ENCODE measurements around the gene GET3. TPM values are rescaled to one million over a fixed set of nuclear protein-coding genes. Genes with fewer than 3 reads are reported as not detected.

Gene GET3
- total and polyA plus RNA-seq, 2 of the 13 experiments (the other 11 are each of a cell fraction or from before 2014, with no cell fraction given) = 57.7 to 59.4 TPM

GRCh38 chr19:12791345-12792050 lies 54.2 kb downstream of the GET3 start, which contains the start of gene JUNB (continued):
- TF ChIP-seq IKZF1 (IDR thresholded peaks at IDR 0.05) (no peak), ZNF17 (CRISPR knock-in tag; IDR thresholded peaks at IDR 0.05) (no peak), ZNF746 (CRISPR knock-in tag; IDR thresholded peaks at IDR 0.05) (peak; percentile 80), ZNF335 (CRISPR knock-in tag; IDR thresholded peaks at IDR 0.05) (peak; percentile 89; the same call in 1 of the 2 replicates), SALL1 (CRISPR knock-in tag; IDR thresholded peaks at IDR 0.05) (peak; percentile 92), MBD4 (IDR thresholded peaks at IDR 0.05; ENCODE audit: borderline replicate concordance, low read length) (no peak), JDP2 (CRISPR knock-in tag; IDR thresholded peaks at IDR 0.05; ENCODE audit: borderline replicate concordance) (no peak; the same call in 1 of the 2 replicates), CHD2 (IDR thresholded peaks at IDR 0.05; ENCODE audit: low read depth, low read length) (0 out of 2 replicates have a peak, but pooled peaks have one; percentile 41), MED13 (CRISPR knock-in tag; IDR thresholded peaks at IDR 0.05) (no peak), ESRRA (CRISPR knock-in tag; IDR thresholded peaks at IDR 0.05; ENCODE audit: low read depth) (no peak; the same call in 1 of the 2 replicates), PCBP2 (optimal IDR thresholded peaks at IDR 0.05; ENCODE audit: low read depth, low read length, poor library complexity, severe bottlenecking) (no peak), ATF5 (CRISPR knock-in tag; IDR thresholded peaks at IDR 0.05; ENCODE audit: low read depth) (no peak), ARHGAP35 (CRISPR knock-in tag; IDR thresholded peaks at IDR 0.05; ENCODE audit: borderline replicate concordance) (no peak), KLF11 (CRISPR knock-in tag; IDR thresholded peaks at IDR 0.05) (no peak), HNF1B (CRISPR knock-in tag; IDR thresholded peaks at IDR 0.05) (peak; percentile 85), HOXA5 (CRISPR knock-in tag; IDR thresholded peaks at IDR 0.05) (peak; percentile 93), CERS6 (CRISPR knock-in tag; IDR thresholded peaks at IDR 0.05) (no peak), ZNF605 (CRISPR knock-in tag; IDR thresholded peaks at IDR 0.05) (peak; percentile 58), TCF7 (IDR thresholded peaks at IDR 0.05; ENCODE audit: low read depth) (no peak), ZNF501 (CRISPR knock-in tag; IDR thresholded peaks at IDR 0.05) (peak; percentile 87), NFAT5 (CRISPR knock-in tag; IDR thresholded peaks at IDR 0.05) (no peak), TEAD3 (CRISPR knock-in tag; optimal IDR thresholded peaks at IDR 0.05; ENCODE audit: borderline replicate concordance) (peak; percentile 12), MXD4 (CRISPR knock-in tag; IDR thresholded peaks at IDR 0.05) (peak; percentile 69; the same call in 1 of the 2 replicates), RAD21 (CRISPR knock-in tag; IDR thresholded peaks at IDR 0.05) (no peak; the same call in 1 of the 2 replicates)

All from HepG2 (cell line).